Measurements from ENCODE around the gene SETD1B.
"Not testable (repeated sequence)": the region's sequence is repeated elsewhere in the genome, so short reads cannot be mapped to it uniquely, and the experiment has no call there.

SETD1B gene

DNA sequence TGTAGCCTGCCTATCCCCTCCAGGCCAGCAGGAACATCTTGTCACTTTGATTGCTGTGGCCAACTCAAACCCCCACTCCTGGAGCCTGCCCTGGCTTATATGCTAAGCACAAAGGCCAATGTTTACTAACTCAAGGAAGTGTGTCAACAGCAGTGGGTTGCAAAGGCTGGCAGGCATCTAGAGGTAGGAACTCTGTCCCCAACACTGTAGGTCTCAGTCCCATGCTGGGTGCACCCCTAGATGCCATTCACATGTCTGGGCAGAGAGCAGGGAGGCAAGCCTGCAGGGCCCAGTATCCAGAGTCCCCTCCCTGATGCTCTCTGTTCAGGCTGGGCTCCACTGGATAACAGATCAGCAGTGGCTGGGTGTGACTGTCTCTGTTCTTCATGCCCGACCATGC is 56.4 kb downstream of the SETD1B start:
- DNase-seq = no peak

DNA sequence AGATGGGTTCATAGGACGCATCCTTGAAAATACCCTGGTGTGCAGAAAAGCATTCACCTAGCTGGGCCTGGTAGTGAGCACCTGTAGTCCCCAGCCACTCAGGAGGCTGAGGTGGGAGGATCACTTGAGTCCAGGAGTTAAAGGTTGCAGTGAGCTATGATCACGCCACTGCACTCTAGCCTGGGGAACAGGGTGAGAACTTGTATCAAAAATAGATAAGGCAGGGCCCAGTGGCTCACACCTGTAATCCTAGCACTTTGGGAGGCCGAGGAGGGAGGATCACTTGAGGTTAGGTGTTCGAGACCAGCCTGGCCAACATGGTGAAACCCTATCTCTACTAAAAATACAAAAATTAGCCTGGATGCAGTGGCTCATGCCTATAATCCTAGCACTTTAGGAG is 56.9 kb downstream of the SETD1B start:
- DNase-seq = not testable (repeated sequence)

DNA sequence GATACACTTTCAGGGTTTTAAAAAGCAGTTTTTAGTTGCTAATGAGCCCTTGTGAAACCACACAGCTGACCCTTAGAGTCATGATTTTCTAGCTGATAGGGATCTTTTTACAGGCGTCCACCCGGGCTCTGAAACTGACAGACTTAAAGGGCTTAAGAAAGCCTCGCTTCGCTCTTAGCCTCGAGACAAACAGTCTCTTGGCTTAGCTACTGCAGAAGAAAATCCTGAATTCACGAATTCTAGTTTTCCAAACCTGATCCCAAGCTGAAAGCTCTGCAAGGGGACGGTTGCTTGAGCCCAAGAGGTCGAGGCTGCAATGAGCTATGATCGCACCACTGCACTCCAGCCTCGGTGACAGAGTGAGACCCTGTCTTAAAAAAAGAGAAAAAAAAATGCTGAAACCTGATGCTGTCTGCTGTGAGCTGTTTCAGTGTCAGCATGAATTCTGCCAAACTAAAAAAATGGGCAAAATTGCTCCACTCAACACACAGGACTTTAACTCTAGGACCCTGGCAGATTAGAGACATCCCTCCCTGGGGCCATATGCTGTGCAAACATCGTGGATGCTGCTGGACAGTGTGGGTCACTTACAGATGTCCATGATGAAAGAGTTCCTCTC is 57.9 kb downstream of the SETD1B start:
- no peak for DNase-seq

DNA sequence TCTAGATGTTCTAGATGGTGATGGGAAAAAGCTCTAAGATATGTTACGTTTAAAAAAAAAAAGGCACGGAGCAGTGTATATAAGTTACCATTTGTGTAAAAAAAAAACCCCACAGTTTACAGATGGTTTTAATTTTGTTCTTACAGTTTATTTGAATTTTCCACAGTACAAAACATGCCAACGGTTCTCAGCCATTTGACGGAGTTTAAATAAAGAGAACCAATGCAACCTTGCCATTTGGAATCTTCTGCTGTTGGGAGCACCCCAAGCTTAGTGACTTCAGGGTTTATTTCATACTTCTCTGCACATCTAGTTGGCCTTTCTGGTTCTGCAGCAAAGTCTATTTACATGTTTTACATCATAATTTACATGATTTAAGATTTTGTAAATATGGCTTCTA is 62.5 kb downstream of the SETD1B start:
- DNase-seq = no peak

DNA sequence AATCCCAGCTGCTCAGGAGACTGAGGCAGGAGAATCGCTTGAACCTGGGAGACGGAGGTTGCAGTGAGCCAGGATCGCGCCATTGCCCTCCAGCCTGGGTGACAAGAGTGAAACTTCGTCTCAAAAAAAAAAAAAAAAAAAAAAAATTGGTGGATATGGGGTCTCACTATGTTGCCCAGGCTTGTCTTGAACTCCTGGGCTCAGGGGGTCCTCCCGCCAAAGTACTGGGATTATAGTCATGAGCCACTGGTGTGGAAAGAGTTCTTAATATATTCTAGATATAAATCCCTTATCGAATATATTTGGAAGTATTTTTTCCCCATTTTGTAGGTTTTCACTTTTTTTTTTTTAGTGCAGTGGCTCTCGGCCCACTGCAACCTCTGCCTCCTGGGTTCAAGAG is 65.4 kb downstream of the SETD1B start:
- not testable (repeated sequence) for DNase-seq

DNA sequence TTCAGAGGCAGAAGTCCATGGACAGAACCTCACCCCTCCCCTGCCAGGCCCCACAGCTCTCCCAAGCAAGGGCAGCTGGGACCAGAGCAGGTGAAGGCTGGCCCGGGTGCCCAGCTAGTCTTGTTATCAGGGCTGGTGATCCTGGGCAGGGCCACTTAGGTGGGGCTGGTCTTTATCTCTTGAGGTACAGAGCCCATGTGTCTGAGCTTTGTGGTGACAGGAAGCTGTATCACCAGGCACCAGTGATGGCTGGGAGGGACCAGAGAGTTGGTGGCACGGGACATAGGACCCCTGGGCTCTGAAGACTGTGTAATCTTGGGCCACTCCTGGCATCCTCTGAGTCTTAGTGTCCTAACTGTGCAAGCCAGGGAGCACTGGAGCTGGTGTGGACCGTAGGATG is 67.7 kb downstream of the SETD1B start:
- DNase-seq = no peak

DNA sequence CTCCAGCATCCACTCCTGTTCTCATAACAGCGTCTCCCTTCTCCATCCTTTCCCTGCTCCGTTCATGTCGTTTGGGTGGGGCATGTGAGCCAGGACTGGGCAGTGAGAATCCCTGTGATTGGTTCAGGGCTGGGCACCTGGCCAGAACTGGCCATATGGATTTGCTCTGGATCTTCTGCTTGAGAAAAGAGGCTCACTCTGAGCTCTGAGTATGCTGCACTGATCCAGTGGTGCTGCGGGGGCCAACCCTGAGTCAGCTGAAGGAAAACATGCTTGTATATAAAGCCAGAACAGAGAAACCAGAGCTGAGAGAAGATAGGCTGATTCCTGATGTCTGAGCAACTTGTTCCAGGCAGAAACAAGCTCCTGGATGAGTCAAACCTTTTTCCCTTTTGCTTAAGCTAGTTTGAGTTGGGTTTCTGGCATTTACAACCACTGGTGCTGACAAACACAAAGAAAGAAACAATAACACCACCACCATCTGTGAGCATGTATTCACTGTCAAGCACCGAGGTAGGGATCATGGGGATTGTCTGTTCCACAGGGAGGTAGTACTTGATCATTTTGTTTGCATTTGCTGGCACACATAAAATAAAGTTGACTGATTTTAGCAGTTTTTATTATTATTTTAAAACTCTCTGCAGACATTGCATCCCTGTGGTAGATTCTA is 68.9 kb downstream of the SETD1B start:
- no peak for DNase-seq

DNA sequence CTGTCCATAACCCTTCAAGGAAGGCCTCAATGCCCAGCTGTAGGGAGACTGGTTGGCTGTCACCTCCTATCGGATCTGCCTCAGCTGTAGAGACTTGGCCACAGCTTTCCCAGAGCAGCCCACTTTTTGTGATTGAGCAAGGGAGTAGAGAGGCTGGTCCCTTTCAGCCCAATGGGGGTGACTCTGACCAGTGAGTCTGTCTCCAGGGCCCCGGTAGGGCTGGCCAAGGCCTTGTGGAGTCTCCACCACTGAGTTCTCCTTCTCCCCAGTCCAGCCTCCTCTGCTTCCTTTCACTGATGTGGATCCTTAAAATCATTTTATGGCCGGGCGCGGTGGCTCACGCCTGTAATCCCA is 69.4 kb downstream of the SETD1B start:
- DNase-seq = no peak

DNA sequence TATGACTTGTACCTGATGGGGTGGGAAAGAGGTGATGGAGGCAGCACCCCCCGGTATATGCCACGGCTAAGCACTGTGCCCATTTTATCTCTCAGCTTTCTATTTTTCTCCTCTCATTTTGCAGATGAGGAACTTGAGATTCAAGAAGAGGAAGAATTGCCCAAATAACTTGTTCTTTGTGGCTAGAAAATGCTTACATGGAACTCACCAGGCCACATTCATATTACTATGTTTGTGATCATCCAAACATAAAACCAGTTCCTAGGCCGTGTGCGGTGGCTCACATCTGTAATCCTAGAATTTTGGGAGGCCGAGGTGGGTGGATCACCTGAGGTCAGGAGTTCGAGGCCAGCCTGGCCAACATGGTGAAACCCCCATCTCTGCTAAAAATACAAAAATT is 70.3 kb downstream of the SETD1B start:
- peak; percentile 28 for DNase-seq

DNA sequence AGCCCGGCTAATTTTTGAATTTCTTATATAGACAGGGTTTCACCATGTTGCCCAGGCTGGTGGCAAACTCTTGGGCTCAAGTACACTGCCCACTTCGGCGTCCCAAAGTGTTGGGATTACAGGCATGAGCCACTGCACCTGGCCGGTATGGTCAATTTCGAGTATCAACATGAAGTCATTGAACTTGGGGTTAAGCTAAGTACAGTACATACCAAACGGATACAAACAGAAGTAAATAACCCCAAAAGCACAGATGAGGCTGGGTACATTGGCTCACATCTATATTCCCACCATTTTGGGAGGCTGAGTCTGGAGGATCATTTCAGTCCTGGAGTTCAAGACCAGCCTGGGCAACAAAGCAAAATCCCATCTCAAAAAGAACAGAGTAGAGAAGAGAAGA is 71.8 kb downstream of the SETD1B start:
- DNase-seq = no peak

DNA sequence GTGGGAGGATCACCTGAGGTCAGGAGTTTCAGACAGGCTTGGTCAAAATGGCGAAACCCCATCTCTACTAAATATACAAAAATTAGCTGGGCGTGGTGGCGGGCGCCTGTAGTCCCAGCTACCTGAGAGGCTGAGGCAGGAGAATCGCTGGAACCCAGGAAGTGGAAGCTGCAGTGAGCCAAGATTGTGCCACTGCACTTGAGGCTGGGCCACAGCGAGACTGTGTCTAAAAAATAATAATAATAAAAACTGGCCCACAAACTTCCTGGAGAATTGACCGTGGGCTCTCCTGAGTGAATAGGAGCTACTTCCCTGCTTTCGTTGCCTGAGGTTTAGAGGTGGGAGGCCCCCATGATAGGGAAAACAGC is 72.3 kb downstream of the SETD1B start:
- DNase-seq = not testable (repeated sequence)

Measured in suppressor macrophage treated with lipopolysaccharide for 4 hours (primary cell).